GM21447 (cell line): Measurements from ENCODE around the gene CCHCR1.
A peak's percentile ranks its signal among the peaks of the same experiment; 100 is the strongest.

Experiments used
- ATAC-seq: cut with Tn5 transposase; IDR thresholded peaks from one replicate; pipeline ENCODE4 v1.9.1; 2021; ENCODE audit not compliant: unreplicated experiment

The CCHCR1 gene

DNA sequence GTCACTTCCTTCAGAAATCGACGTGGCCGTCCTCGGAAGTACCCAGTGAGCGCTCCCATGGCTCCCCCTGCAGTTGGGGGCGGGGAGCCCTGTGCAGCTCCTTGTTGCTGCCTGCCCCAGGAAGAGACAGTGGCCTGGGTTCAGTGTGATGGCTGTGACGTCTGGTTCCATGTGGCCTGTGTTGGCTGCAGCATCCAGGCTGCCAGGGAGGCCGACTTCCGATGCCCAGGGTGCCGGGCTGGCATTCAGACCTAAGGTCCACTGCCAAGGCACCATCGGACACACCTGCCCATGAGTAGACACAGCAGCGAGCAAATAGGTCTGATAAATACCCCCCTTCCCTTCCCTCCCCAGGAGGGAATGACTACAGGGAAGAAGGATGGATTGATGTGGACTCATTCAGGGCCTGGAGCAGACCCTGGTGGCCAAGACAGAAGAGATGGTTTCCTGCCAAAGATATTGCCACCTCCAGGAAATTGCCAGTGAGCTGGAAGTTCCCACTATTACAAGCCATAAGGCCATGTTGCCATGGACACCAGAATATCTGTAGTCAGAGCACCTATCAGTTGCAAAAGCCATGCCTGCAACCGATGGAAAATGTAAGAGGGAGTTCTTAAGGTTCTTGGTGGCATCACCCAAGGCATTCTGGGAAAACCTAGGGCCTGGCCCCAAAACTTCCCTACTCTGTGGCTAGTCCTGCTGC, 5.0 kb upstream of the CCHCR1 start:
- ATAC-seq: no peak

GRCh38 chr6:31161216-31162126, 3.9 kb upstream of the CCHCR1 start:
- no peak for ATAC-seq

GRCh38 chr6:31158863-31159855, 1.6 kb upstream of the CCHCR1 start:
- no peak for ATAC-seq

DNA sequence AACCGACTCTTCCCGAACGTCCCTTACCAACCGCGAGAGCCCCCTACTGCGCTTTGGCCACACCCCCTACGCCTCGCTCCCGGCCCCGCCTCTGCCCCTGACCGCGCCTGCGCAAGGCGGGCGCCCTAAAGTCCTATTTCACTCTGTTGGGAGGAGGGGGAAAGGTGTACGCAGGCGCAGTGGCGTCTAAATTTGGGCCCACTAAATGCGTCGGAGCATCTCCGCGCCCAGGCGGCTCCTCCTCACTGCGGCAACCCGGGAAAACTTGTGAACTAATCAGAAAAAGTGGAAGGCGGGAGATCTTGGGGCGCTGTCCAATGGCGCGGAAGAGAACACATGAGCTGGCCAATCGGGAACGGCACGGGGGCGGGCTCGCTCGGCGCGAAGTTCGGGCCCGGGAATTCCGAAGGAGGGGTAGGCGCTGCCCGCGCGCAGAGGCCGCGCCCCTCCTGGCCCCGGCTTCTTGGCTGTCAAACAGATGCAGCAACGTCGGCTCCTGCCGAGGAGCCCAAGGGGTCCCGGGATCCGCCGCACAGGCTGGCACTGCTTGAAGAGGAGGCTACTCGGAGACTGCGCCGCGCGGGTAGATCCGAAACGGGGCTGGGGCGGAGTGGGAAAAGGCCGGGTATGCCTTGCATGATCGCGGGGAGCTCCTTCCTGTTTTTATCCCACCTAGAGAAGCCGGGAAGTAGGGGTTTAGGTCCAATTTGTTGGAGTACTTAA, 699 bp upstream of the CCHCR1 start, which contains the start of gene TCF19:
Gene TCF19, plus strand, starts transcription at position 450 of the 723 bp plus-strand sequence. CDS start 881 bp downstream, outside the sequence.
- peak; percentile 83 for ATAC-seq

- no peak for ATAC-seq
Observed at GRCh38 chr6:31156641-31157040, 961 bp downstream of the CCHCR1 start.

- no peak for ATAC-seq
Observed at GRCh38 chr6:31154436-31154835, 3.2 kb downstream of the CCHCR1 start.

DNA sequence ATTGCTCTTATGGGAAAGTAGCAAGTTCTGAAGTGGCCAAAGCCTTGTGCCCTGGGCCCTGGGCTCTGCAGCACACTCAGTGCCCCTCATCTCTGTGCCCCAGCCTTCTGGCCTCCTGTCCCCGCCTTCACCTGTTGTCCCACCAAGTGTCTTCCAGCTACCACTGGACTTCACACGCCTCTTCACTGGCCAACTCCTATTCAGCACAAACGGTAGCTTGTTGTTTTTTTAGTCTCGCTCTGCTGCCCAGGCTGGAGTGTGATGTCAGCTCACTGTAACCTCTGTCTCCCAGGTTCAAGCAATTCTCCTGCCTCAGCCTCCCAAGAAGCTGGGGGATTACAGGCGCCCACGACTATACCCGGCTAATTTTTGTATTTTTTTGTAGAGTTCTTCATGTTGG, 4.8 kb downstream of the CCHCR1 start:
- no peak for ATAC-seq

DNA sequence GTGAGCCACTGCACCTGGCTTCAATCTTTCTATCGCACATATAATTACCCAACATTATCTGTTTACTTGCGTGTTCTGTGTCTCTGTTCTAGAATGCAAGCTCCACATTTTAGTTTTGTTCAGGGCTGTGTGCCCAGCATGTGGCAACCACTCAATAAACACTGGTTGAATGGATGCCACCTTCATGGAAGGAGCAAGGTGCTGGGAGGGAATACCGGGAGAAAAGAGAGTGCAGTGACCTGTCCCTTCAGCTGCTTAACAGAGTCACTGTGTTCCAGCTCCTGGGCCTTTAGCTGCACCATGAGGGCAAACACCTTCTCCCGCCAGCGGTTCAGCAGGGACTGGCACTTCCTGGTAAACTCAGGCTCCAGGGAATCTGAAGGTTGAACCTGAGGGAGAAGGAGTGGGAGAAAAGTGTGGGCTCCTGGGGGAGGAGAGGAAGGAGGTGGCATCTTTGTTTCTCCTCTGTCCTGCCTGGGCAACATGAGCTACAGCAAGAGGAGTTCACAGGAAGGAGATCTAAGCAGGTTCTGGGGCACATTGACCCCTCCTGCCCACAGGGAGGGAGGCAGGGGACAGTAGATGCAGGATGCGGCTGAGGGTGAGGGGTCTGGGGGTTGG, 7.7 kb downstream of the CCHCR1 start:
- no peak for ATAC-seq

DNA sequence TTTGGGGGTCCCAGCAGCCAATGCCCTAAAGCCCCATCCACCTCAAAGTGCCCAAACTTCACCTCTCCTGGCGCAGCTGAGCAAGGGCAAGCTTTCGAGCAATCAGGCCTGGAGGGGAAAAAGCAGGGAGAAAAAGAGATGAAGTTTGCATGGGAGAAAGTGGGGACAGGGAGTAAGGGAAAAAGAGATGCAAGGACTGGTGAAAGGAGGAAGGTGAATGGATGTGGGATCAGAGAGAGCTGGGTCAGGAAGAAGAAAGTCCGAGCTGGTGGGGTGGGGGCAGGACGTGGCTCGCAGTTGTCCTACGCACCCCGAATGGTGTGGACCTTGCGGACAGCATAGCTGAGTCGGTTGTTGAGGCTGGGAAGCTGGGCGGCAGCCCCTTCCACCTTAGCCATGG, 12.2 kb downstream of the CCHCR1 start:
- no peak for ATAC-seq

- ATAC-seq: no peak
Observed at GRCh38 chr6:31144970-31145340, 12.6 kb downstream of the CCHCR1 start.

- no peak for ATAC-seq
Observed at GRCh38 chr6:31144296-31144969, 13.2 kb downstream of the CCHCR1 start.

DNA sequence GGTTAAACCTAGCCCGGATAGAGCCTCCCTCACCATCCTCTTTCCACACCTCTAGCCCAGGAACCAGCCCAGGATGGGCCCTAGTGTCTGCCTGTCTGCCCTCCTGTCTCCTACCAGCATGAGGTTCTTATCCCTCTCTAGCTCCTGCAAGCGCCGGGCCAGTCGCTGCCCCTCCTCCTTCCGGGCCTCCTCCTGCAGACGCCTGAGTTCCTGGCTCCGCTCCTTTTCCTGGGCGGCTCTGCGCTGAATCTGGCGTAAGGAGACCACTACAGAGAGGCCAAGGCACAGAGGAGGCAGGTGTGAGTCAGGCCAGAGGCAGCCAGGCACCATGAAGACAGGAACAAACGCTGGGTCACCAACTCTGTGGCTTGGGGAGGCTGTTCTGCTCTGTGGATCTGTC, 14.5 kb downstream of the CCHCR1 start:
- ATAC-seq: no peak

DNA sequence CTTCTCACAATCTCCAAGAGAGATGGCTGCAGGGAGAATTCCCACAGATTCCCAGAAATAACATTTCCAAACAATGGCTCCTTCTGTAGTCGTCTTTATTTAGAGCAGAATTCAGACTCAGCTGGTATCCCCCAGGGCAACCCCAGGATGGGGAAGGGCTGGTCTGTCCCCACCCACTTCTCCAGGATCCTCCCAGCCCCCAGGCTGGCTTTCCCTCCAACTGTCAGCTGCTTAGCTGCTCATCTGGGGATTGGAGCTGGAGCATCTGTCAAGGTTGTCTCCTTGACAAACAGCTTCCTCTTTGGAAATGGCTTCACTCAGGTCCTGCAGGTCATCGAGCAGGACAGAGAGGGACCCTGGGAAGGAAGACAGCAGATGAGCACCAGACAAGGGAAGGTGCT, 15.2 kb downstream of the CCHCR1 start:
- ATAC-seq: no peak

GRCh38 chr6:31140643-31141042, 17.0 kb downstream of the CCHCR1 start:
- no peak for ATAC-seq

DNA sequence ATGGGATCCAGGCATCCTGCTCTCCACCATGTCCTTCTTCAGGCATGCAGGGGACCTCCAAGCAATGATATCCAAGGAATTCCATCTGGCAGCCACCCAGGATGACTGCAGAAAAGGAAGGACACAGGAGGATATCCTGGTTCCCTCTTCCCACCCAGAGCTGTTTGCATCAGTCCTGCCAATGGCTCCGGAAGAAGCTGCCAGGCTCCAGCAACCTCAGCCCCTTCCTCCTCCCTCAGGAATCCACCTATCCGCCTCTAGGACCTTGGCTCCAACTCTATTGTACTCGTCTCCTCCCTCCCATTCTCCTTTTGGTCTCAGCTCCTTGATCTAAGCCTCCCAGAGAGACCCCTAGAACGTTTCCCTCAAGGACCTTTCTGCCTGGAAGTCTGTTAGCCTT, 18.0 kb downstream of the CCHCR1 start:
- ATAC-seq: no peak

DNA sequence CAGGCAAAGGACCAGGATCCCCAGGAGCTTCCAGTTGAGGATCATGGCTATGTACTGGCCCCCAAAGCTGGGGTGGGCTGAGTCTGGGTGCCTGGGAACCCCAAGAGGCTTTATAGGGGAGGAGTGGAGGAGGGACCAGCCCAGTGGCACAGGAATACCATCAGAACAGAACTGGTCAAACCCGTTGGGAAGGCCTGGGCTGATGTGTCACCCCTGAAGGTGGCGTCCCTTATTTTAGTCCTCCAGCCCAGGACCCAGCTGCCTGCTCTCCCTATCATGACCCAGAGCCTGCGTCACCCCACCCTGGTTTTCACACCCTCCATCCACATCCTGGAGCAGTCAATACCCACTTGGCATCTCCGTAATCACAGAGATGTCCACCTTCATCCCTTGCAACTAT, 18.6 kb downstream of the CCHCR1 start, which contains the start of gene PSORS1C2:
Gene PSORS1C2, minus strand, starts transcription at position 85 of the 400 bp plus-strand sequence. Its CDS starts 40 bp downstream, at position 45.
- no peak for ATAC-seq

GRCh38 chr6:31135710-31136109, 21.9 kb downstream of the CCHCR1 start:
- ATAC-seq: no peak

GRCh38 chr6:31132806-31133205, 24.8 kb downstream of the CCHCR1 start:
- no peak for ATAC-seq

DNA sequence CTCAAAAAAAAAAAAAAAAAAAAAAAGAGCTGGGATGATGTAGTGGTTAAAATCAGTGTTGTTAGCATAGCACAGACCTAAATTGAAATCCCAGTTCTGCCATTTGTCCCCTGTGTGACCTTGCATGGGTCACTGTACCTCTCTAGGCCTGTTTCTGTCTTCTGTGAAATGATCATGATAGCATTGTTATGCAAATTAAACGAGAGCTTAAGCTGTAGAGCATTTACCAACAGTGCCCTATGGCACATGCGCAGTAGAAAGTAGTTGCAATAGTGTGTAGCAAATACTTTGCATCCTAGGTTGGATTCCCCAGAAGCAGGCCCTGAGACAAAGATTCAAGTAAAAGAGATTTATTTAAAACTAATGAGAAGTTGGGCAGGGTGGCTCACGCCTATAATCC, 26.0 kb downstream of the CCHCR1 start:
- no peak for ATAC-seq
